WI38 (cell line): Measurements from ENCODE around the gene OLFML3.

Source experiments
- H3K4me3 ChIP-seq: 2 replicates; pipeline ENCODE4 v1.5.1; 2011; ENCODE audit warnings: low read depth, mild to moderate bottlenecking, control low read depth, low read length
- CTCF ChIP-seq: IDR thresholded peaks from 2 replicates; pipeline ENCODE4 v1.5.1; 2012; ENCODE audit warnings: low read depth, mild to moderate bottlenecking, control low read depth, low read length

OLFML3 gene

GRCh38 chr1:113935176-113935575, 44.1 kb upstream of the OLFML3 start:
- no peak overlapping the region for H3K4me3 ChIP-seq
- TF ChIP-seq CTCF: no peak

- TF ChIP-seq CTCF: no peak
- H3K4me3 ChIP-seq: no peak overlapping the region
Measured at GRCh38 chr1:113935970-113936369, 43.3 kb upstream of the OLFML3 start.

- no peak for TF ChIP-seq CTCF
- H3K4me3 ChIP-seq: no peak overlapping the region
Measured at GRCh38 chr1:113937146-113937545, 42.1 kb upstream of the OLFML3 start.

- no peak for TF ChIP-seq CTCF
- no peak overlapping the region for H3K4me3 ChIP-seq
Measured at GRCh38 chr1:113938192-113938591, 41.1 kb upstream of the OLFML3 start.

GRCh38 chr1:113940365-113941244, 38.7 kb upstream of the OLFML3 start:
- no peak overlapping the region for H3K4me3 ChIP-seq
- no peak for TF ChIP-seq CTCF

GRCh38 chr1:113941245-113941559, 38.1 kb upstream of the OLFML3 start:
- TF ChIP-seq CTCF: no peak
- no peak overlapping the region for H3K4me3 ChIP-seq

GRCh38 chr1:113942527-113942926, 36.7 kb upstream of the OLFML3 start:
- no peak for TF ChIP-seq CTCF
- H3K4me3 ChIP-seq: no peak overlapping the region
